NOMO-1 treated with dmso at 0.1 percent for 144 hours (cell line): Measurements from ENCODE around the gene SART1.
"Not testable (repeated sequence)": the region's sequence is repeated elsewhere in the genome, so short reads cannot be mapped to it uniquely, and the experiment has no call there.

ENCODE experiments used
- DNase-seq: peaks from one replicate; lab custom pipeline; 2025; ENCODE audit not compliant: unreplicated experiment; lab: John Stamatoyannopoulos, UW

SART1 gene

DNA sequence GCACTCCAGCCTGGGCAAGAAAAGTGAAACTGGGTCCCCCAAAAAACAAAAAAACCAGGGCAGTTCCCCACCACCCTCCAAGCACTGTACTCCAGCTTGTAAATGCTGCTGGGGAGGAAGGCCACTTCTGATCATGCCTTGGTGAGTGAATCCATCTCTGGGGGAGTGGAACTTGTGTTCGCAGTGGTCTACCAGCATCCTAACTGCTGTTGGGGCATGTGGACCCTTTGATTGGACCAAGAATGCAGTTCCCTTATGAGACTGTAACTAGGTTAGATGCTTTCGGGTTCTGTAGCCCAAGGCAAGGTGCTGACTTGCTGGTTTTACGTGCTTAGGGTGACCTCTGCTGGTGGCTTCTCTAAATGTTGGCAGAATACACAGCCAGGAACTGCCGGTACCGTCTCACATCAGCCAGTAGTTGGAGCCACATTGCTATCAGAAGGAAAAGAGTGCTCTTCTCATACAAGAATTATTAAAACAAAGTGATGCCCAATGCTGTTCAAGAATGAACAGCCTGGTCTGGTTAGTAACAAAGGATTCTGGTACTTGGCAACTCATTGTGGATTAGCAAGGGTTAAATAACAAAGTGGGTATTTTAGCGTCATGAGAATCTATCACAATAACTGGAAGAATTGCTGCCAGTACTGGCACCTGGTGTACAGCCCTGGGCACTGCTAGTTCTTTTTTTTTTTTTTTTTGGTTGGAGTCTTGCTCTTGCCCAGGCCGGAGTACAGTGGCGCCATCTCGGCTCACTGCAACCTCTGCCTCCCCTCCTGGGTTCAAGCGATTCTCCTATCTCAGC is 27.5 kb downstream of the SART1 start:
- peak; percentile 86 for DNase-seq

GRCh38 chr11:65992056-65992455 is 30.5 kb downstream of the SART1 start:
- DNase-seq = no peak

- DNase-seq = no peak
Measured at GRCh38 chr11:65997286-65997685, 35.8 kb downstream of the SART1 start.

- DNase-seq = peak; percentile 99
Measured at GRCh38 chr11:66001942-66002647, 40.6 kb downstream of the SART1 start, which contains the start of the genes BANF1 and EIF1AD. BANF1 (plus strand) TSS chr11:66002503; CDS start chr11:66003251, 748 bp downstream. EIF1AD (minus strand) TSS chr11:66002157; CDS start chr11:66000389, 1,768 bp downstream.

- DNase-seq = no peak
Measured at GRCh38 chr11:66002648-66003225, 41.2 kb downstream of the SART1 start.

GRCh38 chr11:66003291-66003690 is 41.8 kb downstream of the SART1 start:
- no peak for DNase-seq

DNA sequence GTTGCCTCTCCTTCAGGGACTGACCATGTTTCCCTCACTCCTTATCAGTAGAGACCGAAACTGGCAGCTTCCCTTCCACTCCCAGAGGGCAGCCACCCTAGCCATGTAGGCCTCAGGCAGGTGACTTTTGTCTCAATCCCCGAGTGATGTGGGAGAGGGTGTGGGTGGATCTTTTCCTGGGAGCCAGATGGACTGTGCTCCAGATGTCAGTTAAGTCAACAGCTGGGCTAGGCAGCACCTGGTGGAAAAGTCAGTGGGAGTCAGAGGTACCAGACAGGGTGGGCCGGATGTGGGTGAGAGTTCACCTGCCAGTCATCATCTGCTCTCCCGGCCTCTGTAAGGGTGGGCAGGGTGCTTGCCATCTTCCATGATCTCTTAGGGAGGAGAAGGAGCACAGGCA is 42.7 kb downstream of the SART1 start:
- DNase-seq = no peak

DNA sequence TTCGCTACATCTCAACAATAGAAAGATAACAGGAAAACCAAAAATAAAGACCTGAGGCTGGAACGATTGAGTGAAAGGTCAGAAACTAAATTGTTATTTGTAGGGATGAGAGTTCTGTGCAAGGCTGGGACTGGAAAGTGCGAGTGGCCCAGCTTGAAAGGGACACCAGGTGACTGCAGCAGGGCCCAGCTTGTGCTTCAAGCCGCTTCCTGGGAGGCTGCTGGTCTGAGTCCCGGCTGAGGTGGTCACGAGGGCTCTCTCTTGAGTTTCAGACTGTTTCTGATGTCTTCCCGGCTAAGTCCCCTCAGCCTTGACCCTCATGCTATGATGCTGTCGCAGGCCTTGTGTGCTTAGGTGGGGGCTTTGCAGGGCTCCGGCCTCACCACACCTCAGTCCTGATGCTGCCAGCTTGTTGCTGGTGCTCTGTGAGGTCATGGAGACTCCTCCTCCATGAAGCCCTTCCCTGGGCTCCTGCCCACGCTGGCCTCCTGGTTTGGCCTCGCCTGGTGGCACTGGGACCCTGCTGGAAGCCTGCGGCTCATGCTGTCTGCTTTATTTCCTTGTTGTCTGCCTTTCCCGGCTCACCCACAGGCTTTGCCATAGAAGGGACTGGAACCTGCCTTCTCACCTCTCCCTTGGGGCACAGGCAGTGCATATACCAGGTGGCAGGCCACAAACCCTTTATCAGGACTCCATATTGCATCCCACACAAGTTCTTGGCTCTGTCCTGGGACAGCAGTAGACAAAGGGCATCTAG is 44.8 kb downstream of the SART1 start:
- no peak for DNase-seq

- no peak for DNase-seq
Measured at GRCh38 chr11:66006891-66007176, 45.3 kb downstream of the SART1 start.

DNA sequence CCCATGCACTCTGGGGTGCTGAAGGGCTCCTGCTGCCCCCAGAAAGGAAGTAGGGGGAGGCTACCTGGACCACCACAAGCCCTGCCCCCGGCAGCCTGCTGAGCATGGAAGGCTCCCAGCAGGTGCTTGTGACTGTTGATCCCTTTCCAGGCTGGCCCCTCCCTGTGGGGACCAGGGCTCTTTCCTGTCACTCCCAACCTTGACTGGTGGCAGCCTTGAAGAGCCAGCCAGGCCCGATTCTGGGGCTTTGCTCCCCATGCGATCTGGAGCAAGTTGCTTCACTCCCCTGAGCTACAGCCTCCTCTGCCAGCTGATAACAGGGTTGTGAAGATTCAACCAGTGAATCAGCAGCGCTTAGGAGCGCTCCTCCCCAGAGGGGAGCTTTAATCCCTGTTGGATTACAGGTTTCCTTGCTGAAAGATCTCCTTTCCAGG is 45.7 kb downstream of the SART1 start:
- DNase-seq = no peak

- no peak for DNase-seq
Measured at GRCh38 chr11:66008095-66008467, 46.5 kb downstream of the SART1 start.

GRCh38 chr11:66008468-66009101 is 47.1 kb downstream of the SART1 start:
- no peak for DNase-seq

DNA sequence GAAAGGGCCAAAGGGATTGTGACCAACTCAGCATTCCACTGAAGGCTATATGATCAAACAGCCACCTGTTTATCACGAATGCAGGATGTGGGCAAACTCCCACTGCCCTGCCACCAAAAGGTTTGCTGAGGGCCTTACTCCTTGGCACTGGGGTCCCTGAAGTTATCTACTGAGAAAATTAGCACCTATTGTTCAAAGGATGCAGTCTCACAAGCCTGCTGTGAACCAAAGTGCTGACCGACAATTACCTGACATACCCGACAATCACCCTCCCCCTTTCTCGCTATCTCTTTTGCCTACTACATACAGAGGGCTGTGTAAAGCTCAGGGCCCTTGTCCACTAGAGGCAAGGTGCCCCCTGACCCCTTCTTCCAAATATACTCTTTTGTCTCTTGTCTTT is 48.5 kb downstream of the SART1 start:
- not testable (repeated sequence) for DNase-seq

DNA sequence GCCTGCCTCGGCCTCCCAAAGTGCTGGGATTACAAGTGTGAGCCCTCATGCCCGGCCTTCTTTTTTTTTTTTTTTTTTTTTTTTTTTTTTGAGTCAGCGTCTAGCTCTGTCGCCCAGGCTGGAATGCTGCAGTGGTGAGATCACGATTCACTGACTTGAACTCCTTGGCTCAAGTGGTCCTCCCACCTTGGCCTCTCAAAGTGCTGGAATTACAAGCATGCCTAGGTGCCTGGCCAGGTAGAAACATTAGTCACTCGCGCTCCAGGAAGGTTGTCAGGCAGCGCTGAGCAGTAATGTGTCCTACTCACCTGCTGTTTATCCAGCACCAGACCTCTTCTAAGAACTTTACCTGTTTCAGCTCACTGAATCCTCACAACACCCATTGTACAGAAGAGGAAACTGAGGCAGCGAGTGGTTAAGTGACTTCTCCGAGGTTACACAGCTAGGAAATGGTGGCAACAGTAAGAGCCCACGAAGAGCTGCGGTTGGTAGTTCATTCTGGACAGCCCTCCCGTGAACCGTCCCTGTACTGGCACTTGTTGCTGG is 49.8 kb downstream of the SART1 start:
- no peak for DNase-seq

- no peak for DNase-seq
Measured at GRCh38 chr11:66011785-66012303, 50.3 kb downstream of the SART1 start, which contains the start of gene CST6. CST6 (plus strand) TSS chr11:66012008; CDS start chr11:66012045, 37 bp downstream.

GRCh38 chr11:66012371-66012945 is 50.9 kb downstream of the SART1 start:
- DNase-seq = no peak

GRCh38 chr11:66012946-66013761 is 51.6 kb downstream of the SART1 start:
- no peak for DNase-seq

DNA sequence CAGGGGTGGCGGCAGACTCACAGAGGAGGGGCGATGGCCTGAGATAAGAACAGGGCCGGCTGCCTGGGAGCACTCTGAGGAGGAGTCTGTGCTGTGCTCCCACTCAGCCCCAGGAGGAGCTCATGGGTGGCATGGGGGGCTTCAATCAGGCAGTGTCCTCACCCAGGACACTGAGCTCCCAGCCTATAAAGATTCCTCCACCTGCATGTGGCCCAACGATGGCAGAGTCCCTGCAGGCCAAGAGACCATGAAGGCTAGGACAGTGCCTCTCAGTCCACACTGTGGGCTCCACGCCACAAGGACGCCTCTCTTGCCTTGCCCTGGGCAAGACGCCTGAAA is 52.2 kb downstream of the SART1 start:
- no peak for DNase-seq

- DNase-seq = no peak
Measured at GRCh38 chr11:66014804-66015453, 53.4 kb downstream of the SART1 start.
